ENCODE measurements around the gene MAMSTR.
A peak's percentile ranks its signal among the peaks of the same experiment; 100 is the strongest.
"Not testable (repeated sequence)": the region's sequence is repeated elsewhere in the genome, so short reads cannot be mapped to it uniquely, and the experiment has no call there.

Gene MAMSTR

DNA sequence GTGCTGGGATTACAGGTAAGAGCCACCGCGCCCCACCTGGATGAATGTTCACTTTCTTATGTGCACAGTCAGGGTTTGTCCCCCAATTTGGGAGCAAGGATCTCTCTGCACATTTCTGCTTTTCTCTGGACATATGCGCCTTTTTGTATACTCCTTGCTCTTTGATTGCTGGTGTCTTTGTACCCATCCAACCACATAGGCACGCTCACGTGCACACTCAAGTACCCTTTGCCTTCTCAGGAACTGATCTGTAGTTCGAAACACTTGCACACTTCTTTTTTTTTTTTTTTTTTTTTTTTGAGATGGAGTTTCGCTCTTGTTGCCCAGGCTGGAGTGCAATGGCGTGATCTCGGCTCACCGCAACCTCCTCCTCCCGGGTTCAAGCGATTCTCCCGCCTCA, 1.4 kb downstream of the MAMSTR start:
- not testable (repeated sequence) for DNase-seq

GRCh38 chr19:48716562-48717291, 2.8 kb downstream of the MAMSTR start:
- DNase-seq = peak; percentile 96

- DNase-seq = peak; percentile 62
These were observed 3.8 kb downstream of the MAMSTR start for GRCh38 chr19:48715681-48716171.

DNA sequence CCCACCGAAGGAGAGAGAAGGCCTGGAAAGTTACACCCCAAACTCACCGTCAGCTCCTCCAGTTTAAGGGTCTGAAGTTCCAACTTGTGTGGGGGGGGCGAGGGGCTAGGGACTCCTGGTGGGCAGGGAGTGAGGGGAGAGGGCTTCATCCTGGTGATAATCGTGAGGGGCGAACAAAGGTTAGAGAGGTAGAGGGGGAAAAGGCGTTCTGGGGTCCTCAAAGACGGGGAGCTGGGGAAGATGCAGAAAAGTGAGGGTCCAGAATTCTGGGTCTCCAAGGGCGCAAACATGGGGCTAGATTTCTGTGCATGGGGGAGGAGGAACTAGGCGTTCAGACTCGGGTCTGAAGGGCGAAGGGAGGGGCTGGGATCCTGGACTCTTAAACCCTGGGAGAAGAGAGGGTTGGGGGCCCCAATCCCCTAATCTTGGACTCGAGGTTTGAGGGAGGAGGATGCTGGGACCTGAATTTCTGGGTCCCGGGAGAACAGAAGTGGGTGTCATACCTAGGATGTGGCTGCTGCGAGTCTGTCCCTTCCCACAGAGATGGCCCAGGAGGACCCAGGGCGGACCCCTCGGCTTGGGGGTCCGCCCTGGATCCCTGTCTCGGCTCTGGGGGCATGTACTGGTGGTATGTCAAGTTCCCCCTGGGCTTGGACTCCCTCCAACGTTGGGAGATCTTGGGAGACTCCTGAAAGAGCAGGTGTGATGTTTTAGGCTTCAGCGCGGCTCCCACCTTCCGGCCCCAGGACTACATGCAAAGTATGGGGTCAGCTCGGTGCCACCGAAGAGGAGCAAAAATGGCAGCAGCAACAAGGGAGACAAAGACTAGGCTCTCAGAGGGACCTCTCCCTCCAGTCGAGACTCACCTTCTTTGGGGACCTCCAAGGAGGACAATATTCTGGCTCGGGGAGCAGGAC, 4.5 kb downstream of the MAMSTR start:
- no peak for DNase-seq

DNA sequence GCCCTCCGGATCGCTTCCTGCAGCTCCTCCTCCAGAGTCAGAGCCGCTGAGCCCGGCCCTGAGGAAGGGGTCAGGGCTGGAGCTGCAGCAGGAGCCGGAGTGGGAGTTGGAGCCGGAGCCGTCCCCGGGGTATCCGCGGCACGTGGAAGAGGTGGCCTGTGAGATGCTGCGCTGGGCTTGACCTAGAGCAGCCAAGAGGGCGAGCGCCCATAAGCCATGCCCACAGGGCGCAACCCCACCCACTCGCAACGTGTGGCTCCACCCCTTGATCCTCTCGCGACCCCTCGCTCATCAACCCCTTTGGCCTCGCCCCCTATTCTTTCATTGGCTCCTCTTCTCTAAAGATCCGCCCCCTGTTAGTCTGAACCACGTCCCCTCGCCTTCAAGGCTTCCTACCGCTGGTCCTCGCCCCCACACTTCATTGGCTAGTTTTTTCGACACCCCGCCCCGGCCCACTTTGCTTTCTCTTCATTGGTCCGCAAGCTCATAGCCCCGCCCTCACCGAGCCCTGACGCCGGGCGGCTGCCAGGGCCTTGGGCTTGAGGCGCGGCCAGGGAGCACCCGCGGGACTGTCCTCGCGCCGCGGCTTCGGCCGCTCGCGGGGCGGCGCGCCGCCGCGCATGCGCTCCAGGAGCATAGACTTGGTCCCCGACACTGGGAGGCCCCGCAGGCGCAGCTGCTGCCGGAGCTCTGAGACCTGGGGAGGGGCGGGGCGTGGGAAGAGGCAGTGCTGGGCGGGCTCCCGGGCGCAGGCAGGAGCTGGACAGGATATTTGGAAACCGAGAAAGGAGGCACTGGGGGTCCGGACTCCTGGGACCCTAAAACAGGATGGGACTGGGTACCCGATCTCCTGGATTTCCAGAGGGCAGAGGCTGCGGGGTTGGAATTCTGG, 5.4 kb downstream of the MAMSTR start:
- DNase-seq = peak; percentile 100

DNA sequence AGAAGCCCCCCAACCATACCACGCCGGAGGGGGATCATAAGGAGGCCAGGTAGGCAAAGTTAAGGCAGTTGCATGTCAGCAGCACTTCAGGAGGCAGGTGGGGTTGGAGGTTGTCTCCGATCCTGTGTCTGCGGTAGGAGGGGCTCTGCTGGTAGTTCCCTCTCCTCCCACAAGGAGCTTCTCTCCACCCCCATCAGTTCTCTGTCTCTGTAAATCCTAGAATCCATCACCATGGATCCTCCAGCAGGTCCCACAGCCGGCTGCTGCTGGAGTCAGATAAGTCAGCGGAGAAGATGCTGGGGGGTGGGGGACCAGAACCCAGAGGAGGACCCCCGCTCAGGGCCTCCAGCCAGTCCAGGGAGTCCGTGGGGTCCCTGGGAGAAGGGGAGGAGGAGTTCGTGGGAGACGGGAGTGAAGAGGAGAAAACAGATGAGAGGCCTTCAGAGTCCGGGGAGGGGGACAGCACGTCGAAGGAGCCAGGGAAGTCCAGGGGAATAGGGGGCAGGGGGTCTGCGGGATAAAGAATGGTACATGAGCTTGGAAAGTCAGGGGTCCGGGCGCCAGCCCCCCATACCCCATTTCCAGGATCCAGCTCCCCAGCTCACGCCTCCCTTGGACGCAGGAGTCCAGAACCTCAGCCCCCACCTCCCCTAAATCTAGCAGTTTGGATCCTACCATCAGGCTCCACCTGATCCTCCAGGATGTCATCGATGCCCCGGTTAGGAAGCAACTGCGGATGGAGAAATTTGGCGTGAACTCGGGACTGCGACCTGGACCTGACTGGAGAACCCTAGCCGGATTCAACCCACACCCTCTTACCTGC, 6.3 kb downstream of the MAMSTR start:
- DNase-seq = no peak

DNA sequence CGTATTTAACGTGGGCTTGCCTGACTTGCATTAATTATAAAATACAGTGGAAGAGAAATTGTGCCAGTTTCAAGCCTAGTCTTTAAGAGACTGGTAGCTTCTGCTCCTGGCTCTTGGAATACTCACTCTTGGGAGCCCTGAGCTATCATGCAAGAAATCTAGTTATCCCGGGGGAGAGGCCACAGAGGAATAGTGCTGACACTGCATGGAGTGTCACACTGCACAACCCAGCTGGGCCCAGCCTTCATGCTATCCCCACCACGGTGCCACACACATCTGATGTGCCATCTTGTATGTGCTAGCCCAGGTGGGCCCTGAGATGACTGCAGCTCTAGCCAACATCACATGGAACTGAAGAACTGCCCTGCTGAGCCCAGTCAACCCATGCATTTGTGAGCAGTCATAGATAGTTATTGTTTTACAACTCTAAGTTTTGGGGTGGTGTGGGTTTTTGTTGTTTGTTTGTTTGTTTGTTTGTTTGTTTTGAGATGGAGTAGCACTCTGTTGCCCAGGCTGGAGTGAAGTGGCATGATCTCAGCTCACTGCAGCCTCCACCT, 8.3 kb downstream of the MAMSTR start:
- no peak for DNase-seq

DNA sequence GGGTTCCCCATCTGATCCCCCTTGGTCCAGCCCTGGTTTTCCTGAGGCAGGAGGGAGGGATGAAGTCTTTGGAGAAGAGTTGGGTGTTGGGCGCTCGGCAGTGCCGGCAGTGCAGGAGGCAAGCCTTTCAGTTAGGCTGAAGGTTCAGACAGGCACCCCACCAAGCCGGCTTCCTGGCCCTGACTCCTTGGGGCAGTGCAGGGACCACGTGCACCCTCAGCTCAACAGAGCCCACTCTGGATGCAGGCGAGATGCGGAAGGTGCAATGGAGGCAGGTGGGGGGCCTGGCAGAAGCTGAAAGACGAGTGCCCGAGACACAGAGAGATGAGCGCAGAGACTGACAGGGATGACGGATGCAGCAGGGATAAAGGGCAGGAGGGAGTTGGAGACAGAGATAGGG, 11.1 kb downstream of the MAMSTR start:
- no peak for DNase-seq

- DNase-seq = no peak
These were observed 14.1 kb downstream of the MAMSTR start for GRCh38 chr19:48705431-48705830.

- no peak for DNase-seq
These were observed 16.2 kb downstream of the MAMSTR start for GRCh38 chr19:48703316-48703715.

DNA sequence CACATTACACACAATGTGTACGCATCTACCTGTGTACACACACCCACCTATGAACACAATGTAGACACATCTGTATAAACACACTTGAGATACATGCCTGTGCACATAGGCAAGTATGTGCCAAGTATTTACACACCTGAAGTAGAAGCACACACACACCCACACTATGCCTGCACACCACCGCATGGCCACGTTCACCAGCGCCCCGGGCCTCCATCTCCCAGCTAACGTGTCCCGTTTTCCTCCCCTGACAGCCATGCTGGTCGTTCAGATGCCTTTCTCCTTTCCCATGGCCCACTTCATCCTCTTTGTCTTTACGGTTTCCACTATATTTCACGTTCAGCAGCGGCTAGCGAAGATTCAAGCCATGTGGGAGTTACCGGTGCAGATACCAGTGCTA, 16.8 kb downstream of the MAMSTR start:
- no peak for DNase-seq

DNA sequence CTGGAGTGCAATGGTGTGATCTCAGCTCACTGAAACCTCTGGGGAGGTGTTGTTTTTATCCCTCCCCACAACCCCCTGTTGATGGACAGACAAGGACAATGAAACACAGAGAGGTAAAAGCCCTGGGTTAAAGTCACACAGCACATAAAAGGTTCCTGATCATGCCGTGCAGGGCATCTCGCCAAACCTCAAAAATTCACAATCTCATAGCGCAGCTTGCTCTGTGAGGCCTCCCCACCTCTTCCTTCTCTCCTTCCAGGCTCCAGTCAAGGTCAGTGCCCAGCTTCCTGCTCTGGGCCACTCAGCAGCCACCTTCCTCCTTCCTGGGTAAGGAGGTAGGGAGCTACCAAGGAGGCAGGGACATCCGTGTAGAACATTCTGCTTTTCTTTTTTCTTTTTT, 21.5 kb downstream of the MAMSTR start:
- DNase-seq = no peak

GRCh38 chr19:48696353-48697010, 23.0 kb downstream of the MAMSTR start:
- no peak for DNase-seq

- no peak for DNase-seq
These were observed 23.7 kb downstream of the MAMSTR start, which contains the start of gene FUT2 for GRCh38 chr19:48695743-48696352. Gene FUT2 (plus strand): TSS chr19:48695971. CDS start chr19:48702957, 6,986 bp downstream.

DNA sequence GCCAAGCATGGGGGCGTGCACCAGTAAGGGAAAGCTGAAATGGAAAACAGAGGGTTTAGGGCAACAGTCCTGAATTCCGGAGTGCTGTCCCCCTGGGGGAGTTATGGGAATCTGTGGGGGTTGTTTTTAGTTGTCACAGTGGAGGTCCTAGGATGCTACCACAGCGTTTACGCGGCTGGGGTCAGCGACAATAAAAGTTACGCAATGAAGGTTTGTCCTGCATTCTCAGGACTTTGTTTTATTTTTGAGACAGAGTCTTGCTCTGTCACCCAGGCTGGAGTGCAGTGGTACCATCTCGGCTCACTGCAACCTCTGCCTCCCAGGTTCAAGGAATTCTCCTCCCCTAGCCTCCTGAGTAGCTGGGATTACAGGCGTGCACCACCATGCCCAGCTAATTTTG, 25.9 kb downstream of the MAMSTR start:
- DNase-seq = not testable (repeated sequence)

DNA sequence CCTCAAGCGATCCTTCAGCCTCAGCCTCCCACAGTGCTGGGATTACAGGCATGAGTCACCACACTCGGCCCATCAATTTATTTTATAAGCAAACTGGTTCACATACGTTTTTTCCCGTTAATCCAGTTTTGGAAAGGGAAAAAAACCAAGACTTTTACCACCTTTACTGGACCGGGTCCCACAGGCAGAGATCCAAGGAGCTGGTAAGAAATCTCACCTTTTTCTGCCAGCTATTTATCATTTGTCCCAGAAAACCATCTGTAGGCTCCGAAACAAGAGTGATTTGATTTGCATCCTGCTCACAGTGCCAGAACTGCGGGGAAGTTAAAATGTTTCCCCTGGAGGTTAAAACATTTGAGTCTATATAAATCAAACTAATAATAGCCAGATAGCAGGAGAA, 30.1 kb downstream of the MAMSTR start:
- no peak for DNase-seq

DNA sequence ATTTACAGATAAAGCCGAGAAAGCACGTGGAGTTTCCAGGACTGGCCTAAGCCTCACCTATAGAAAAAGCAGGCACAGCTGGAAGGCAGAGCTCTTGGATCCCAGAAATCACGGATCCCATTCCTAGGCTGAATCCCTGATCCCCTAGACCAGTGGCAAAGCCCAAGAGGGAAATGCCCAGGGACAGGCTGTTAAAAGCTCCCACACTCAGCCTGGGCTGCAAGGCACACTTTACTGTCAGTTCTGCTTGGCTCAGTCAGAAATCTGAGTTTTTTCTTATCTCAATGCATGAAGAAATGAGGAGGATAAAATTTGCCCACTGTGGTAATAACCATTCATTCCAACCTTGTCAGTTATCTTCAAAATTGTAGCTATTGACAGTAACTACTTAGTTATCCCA, 31.7 kb downstream of the MAMSTR start:
- no peak for DNase-seq

DNA sequence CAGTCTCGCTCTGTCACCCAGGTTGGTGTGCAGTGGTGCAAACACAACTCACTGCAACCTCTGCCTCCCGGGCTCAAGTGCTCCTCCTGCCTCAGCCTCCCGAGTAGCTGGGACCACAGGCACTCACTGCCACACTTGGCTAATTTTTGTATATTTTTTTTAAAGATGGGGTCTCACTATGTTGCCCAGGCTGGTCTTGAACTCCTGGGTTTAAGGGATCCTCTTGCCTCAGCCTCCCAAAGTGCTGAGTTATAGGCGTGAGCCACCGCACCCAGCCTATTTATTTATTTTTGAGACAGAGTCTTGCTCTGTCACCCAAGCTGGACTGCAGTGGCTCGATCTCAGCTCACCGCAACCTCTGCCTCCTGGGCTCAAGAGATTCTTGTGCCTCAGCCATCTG, 32.9 kb downstream of the MAMSTR start:
- DNase-seq = not testable (repeated sequence)

DNA sequence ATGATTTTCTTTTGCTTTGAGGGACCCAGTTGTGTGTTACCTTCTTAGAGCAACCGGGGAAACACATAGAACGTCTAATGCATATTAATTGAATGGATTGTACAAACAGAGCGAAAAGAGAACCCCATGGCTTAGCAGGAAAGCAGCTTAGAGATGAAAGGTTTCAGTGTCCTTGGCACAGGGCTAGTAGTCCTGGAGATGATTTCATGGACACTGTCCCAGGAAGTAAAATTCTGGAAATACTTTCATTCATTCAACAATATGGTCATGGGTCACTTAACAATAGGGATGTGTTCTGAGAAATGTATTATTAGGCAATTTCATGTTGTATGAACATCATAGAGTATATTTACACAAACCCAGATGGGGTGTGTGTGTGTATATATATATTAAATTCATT, 33.4 kb downstream of the MAMSTR start:
- no peak for DNase-seq

DNA sequence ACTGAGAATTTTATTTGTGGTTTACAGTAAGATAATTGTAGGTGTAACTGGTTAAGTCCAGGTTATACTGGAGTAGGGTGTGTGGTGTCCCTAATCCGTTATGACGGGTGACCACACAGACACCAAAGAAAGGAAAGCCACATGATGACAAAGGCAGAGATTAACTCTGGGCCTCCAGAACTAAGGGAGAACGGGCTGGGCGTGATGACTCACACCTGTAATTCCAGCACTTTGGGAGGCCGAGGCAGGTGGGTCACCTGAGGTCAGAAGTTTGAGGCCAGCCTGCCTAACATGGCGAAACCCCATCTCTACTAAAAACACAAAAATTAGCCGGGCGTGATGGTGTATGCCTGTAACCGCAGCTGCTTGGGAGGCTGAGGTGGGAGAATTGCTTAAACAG, 33.9 kb downstream of the MAMSTR start:
- no peak for DNase-seq

- peak; percentile 72 for DNase-seq
These were observed 36.2 kb downstream of the MAMSTR start for GRCh38 chr19:48683349-48683748.

Data from left hindlimb (tissue), 1 donor.